HepG2 (cell line): ENCODE data around the gene AFF1. TPM values are rescaled to one million over a fixed set of nuclear protein-coding genes. Genes with fewer than 3 reads are reported as not detected.

Experiments
- CCAR2 ChIP-seq: fragments of 200-400 bp; formaldehyde crosslinking; optimal IDR thresholded peaks from 2 replicates; pipeline ENCODE3; 2018; ENCODE audit warnings: low read depth, mild to moderate bottlenecking, low read length, moderate library complexity
- ELF3 ChIP-seq: IDR thresholded peaks from 2 replicates; pipeline ENCODE4 v1.6.1; 2016; ENCODE audit warnings: missing genetic modification reagents, missing compliant biosample characterization
- FLYWCH1 ChIP-seq: sonication (generic); formaldehyde crosslinking; IDR thresholded peaks from 2 replicates; pipeline ENCODE4 v1.8.1; 2023; ENCODE audit warnings: mild to moderate bottlenecking, missing genetic modification reagents
- HIVEP1 ChIP-seq: sonication (generic); formaldehyde crosslinking; IDR thresholded peaks from 2 replicates; pipeline ENCODE4 v1.4.0; 2020; ENCODE audit warnings: mild to moderate bottlenecking, missing genetic modification reagents
- HNF4A ChIP-seq: sonication (generic); formaldehyde crosslinking; IDR thresholded peaks from 2 replicates; pipeline ENCODE4 v1.4.0; 2020; ENCODE audit warnings: missing genetic modification reagents
- KDM5A ChIP-seq: fragments of 200-600 bp; sonication (generic); IDR thresholded peaks from 2 replicates; pipeline ENCODE4 v1.7.0; 2018; ENCODE audit warnings: antibody characterized with exemption, mild to moderate bottlenecking, low read length, borderline replicate concordance
- MED13 ChIP-seq: sonication (generic); formaldehyde crosslinking; IDR thresholded peaks from 2 replicates; pipeline ENCODE4 v1.5.0; 2020; ENCODE audit warnings: missing genetic modification reagents
- MTA3 ChIP-seq: sonication (generic); formaldehyde crosslinking; IDR thresholded peaks from 2 replicates; pipeline ENCODE4 v1.4.0; 2020; ENCODE audit warnings: missing genetic modification reagents
- NR2C2 ChIP-seq: sonication (generic); formaldehyde crosslinking; IDR thresholded peaks from 2 replicates; pipeline ENCODE4 v1.4.0; 2020; ENCODE audit warnings: missing genetic modification reagents, mild to moderate bottlenecking, moderate library complexity, borderline replicate concordance
- ONECUT2 ChIP-seq: sonication (generic); formaldehyde crosslinking; IDR thresholded peaks from 2 replicates; pipeline ENCODE4 v1.4.0; 2020; ENCODE audit warnings: missing genetic modification reagents
- PTBP1 ChIP-seq: fragments of 200-400 bp; formaldehyde crosslinking; IDR thresholded peaks from 2 replicates; pipeline ENCODE4 v1.6.1; 2018; ENCODE audit warnings: low read length, low read depth; ENCODE audit not compliant: poor library complexity, severe bottlenecking
- RFXANK ChIP-seq: IDR thresholded peaks from 2 replicates; pipeline ENCODE4 v1.6.1; 2016
- SALL2 ChIP-seq: sonication (generic); formaldehyde crosslinking; IDR thresholded peaks from 2 replicates; pipeline ENCODE4 v1.8.1; 2023; ENCODE audit warnings: mild to moderate bottlenecking, missing genetic modification reagents, inconsistent platforms
- SIX1 ChIP-seq: sonication (generic); formaldehyde crosslinking; IDR thresholded peaks from 2 replicates; pipeline ENCODE4 v1.4.0; 2020; ENCODE audit warnings: missing genetic modification reagents, borderline replicate concordance
- ZFP36L2 ChIP-seq: sonication (generic); formaldehyde crosslinking; IDR thresholded peaks from 2 replicates; pipeline ENCODE4 v1.4.0; 2020; ENCODE audit warnings: missing genetic modification reagents
- ZNF33B ChIP-seq: sonication (generic); formaldehyde crosslinking; IDR thresholded peaks from 2 replicates; pipeline ENCODE4 v1.5.1; 2020; ENCODE audit warnings: mild to moderate bottlenecking, missing genetic modification reagents
- ZNF569 ChIP-seq: sonication (generic); formaldehyde crosslinking; IDR thresholded peaks from 2 replicates; pipeline ENCODE4 v1.5.0; 2020; ENCODE audit warnings: mild to moderate bottlenecking, missing genetic modification reagents, moderate library complexity, borderline replicate concordance
- ZNF572 ChIP-seq: sonication (generic); formaldehyde crosslinking; IDR thresholded peaks from 2 replicates; pipeline ENCODE4 v1.5.1; 2020; ENCODE audit warnings: mild to moderate bottlenecking, missing genetic modification reagents
- ZNF703 ChIP-seq: sonication (generic); formaldehyde crosslinking; IDR thresholded peaks from 2 replicates; pipeline ENCODE4 v1.5.1; 2020; ENCODE audit warnings: missing genetic modification reagents, mild to moderate bottlenecking, moderate library complexity, borderline replicate concordance
- ZNF841 ChIP-seq: sonication (generic); formaldehyde crosslinking; IDR thresholded peaks from 2 replicates; pipeline ENCODE4 v1.8.1; 2023; ENCODE audit warnings: missing genetic modification reagents, borderline replicate concordance
- polyA plus RNA-seq, 8 experiments: library from polyadenylated mRNA; depleted of rRNA in 3 of 8; stranded (reverse) in 7 of 8; unstranded in 1 of 8; fragments of >200 nt; fragmentation: Illumina TruSeq in 4 of 8; extraction: Trizol in 4 of 8; gene quantifications; 2 replicates each; pipeline versions ENCODE4 v1.2.1 to v1.2.3, GENCODE V29; 2011 to 2016; ENCODE audit warnings: low read depth in 4 of 8, missing spikeins in 1 of 8, mixed read lengths in 1 of 8; ENCODE audit not compliant: insufficient read depth in 1 of 8
- total RNA-seq, 5 experiments: library from RNA; depleted of rRNA; stranded (reverse); fragments of >200 nt; fragmentation: Illumina TruSeq; extraction: Trizol; gene quantifications; 2 replicates each; pipeline ENCODE4 v1.2.3, GENCODE V29; 2016; ENCODE audit warnings: low read depth in 1 of 5
- TF ChIP-seq, protein P1 (sequence below): sonication (generic); formaldehyde crosslinking; IDR thresholded peaks from 2 replicates; pipeline ENCODE4 v1.4.0; 2020; ENCODE audit warnings: missing genetic modification reagents
- TF ChIP-seq, protein P2 (sequence below): sonication (generic); formaldehyde crosslinking; IDR thresholded peaks from 2 replicates; pipeline ENCODE4 v1.5.1; 2020; ENCODE audit warnings: missing genetic modification reagents, mild to moderate bottlenecking, borderline replicate concordance
- TF ChIP-seq, protein P3 (sequence below): sonication (generic); formaldehyde crosslinking; IDR thresholded peaks from 2 replicates; pipeline ENCODE4 v1.4.0; 2020; ENCODE audit warnings: missing genetic modification reagents, borderline replicate concordance

The AFF1 gene
- total and polyA plus RNA-seq, 2 of the 13 experiments (the other 11 are each of a cell fraction or from before 2014, with no cell fraction given): 15.5 to 15.9 TPM

- TF ChIP-seq, protein P1, sequence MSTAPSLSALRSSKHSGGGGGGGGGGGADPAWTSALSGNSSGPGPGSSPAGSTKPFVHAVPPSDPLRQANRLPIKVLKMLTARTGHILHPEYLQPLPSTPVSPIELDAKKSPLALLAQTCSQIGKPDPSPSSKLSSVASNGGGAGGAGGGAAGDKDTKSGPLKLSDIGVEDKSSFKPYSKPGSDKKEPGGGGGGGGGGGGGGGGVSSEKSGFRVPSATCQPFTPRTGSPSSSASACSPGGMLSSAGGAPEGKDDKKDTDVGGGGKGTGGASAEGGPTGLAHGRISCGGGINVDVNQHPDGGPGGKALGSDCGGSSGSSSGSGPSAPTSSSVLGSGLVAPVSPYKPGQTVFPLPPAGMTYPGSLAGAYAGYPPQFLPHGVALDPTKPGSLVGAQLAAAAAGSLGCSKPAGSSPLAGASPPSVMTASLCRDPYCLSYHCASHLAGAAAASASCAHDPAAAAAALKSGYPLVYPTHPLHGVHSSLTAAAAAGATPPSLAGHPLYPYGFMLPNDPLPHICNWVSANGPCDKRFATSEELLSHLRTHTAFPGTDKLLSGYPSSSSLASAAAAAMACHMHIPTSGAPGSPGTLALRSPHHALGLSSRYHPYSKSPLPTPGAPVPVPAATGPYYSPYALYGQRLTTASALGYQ (CRISPR knock-in tag): no peak
- peak; percentile 31; the same call in 1 of the 2 replicates for TF ChIP-seq HIVEP1 (CRISPR knock-in tag)
- no peak for TF ChIP-seq MTA3 (CRISPR knock-in tag)
- TF ChIP-seq SALL2 (CRISPR knock-in tag): no peak
- TF ChIP-seq HNF4A (CRISPR knock-in tag): no peak
- TF ChIP-seq ZNF703 (CRISPR knock-in tag): no peak
- TF ChIP-seq NR2C2 (CRISPR knock-in tag): no peak
- no peak for TF ChIP-seq ZNF33B (CRISPR knock-in tag)
- no peak for TF ChIP-seq ZFP36L2 (CRISPR knock-in tag)
- no peak for TF ChIP-seq ZNF572 (CRISPR knock-in tag)
- TF ChIP-seq KDM5A: no peak
- TF ChIP-seq, protein P2, sequence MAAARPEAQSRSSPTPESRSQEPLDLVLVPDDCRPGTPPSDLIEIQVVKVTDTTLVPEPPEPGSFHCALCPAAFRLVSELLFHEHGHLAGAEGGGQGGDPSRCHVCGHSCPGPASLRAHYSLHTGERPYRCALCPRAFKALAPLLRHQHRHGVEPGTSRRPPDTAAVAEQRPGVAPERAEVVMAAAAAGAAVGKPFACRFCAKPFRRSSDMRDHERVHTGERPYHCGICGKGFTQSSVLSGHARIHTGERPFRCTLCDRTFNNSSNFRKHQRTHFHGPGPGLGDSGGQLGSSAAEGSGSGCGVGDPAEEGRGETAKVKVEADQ (CRISPR knock-in tag): 0 out of 2 replicates have a peak, but pooled peaks have one; percentile 32
- no peak for TF ChIP-seq MED13 (CRISPR knock-in tag)
- TF ChIP-seq FLYWCH1 (CRISPR knock-in tag): 0 out of 2 replicates have a peak, but pooled peaks have one; percentile 33
- TF ChIP-seq ZNF569: 0 out of 2 replicates have a peak, but pooled peaks have one; percentile 54
- TF ChIP-seq SIX1: no peak
- no peak for TF ChIP-seq PTBP1
- no peak for TF ChIP-seq ONECUT2
- TF ChIP-seq CCAR2: no peak
- TF ChIP-seq ZNF841 (CRISPR knock-in tag): no peak
- TF ChIP-seq RFXANK: no peak
- TF ChIP-seq, protein P3, sequence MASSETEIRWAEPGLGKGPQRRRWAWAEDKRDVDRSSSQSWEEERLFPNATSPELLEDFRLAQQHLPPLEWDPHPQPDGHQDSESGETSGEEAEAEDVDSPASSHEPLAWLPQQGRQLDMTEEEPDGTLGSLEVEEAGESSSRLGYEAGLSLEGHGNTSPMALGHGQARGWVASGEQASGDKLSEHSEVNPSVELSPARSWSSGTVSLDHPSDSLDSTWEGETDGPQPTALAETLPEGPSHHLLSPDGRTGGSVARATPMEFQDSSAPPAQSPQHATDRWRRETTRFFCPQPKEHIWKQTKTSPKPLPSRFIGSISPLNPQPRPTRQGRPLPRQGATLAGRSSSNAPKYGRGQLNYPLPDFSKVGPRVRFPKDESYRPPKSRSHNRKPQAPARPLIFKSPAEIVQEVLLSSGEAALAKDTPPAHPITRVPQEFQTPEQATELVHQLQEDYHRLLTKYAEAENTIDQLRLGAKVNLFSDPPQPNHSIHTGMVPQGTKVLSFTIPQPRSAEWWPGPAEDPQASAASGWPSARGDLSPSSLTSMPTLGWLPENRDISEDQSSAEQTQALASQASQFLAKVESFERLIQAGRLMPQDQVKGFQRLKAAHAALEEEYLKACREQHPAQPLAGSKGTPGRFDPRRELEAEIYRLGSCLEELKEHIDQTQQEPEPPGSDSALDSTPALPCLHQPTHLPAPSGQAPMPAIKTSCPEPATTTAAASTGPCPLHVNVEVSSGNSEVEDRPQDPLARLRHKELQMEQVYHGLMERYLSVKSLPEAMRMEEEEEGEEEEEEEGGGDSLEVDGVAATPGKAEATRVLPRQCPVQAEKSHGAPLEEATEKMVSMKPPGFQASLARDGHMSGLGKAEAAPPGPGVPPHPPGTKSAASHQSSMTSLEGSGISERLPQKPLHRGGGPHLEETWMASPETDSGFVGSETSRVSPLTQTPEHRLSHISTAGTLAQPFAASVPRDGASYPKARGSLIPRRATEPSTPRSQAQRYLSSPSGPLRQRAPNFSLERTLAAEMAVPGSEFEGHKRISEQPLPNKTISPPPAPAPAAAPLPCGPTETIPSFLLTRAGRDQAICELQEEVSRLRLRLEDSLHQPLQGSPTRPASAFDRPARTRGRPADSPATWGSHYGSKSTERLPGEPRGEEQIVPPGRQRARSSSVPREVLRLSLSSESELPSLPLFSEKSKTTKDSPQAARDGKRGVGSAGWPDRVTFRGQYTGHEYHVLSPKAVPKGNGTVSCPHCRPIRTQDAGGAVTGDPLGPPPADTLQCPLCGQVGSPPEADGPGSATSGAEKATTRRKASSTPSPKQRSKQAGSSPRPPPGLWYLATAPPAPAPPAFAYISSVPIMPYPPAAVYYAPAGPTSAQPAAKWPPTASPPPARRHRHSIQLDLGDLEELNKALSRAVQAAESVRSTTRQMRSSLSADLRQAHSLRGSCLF (CRISPR knock-in tag): no peak
- TF ChIP-seq ELF3 (CRISPR knock-in tag): no peak
These were observed 42.8 kb upstream of the AFF1 start, which contains the start of gene C4orf36 (continued) for GRCh38 chr4:86891762-86892635.
